Medulla oblongata (tissue), 1 donor: ENCODE measurements around the gene CRYBA1.
"Not testable (repeated sequence)": the region's sequence is repeated elsewhere in the genome, so short reads cannot be mapped to it uniquely, and the experiment has no call there.

Experiments
- DNase-seq: peaks from one replicate; pipeline ENCODE4 v3.0.0-alpha.2; 2015; ENCODE audit errors: extremely low spot score

The CRYBA1 gene

GRCh38 chr17:29237476-29238132, 9.1 kb upstream of the CRYBA1 start:
- no peak for DNase-seq

GRCh38 chr17:29238133-29238850, 8.4 kb upstream of the CRYBA1 start:
- no peak for DNase-seq

GRCh38 chr17:29240477-29240876, 6.2 kb upstream of the CRYBA1 start:
- no peak for DNase-seq

GRCh38 chr17:29240968-29241963, 5.4 kb upstream of the CRYBA1 start:
- DNase-seq, result peak; percentile 67

GRCh38 chr17:29242051-29242450, 4.6 kb upstream of the CRYBA1 start:
- DNase-seq, result no peak

GRCh38 chr17:29242790-29243189, 3.9 kb upstream of the CRYBA1 start:
- no peak for DNase-seq

- no peak for DNase-seq
Measured at GRCh38 chr17:29243792-29244191, 2.9 kb upstream of the CRYBA1 start.

GRCh38 chr17:29245401-29245800, 1.3 kb upstream of the CRYBA1 start:
- DNase-seq, result no peak

GRCh38 chr17:29247219-29247618, 560 bp downstream of the CRYBA1 start:
- DNase-seq, result no peak

- no peak for DNase-seq
Measured at GRCh38 chr17:29248845-29249244, 2.2 kb downstream of the CRYBA1 start.

- DNase-seq, result no peak
Measured at GRCh38 chr17:29250666-29251065, 4.0 kb downstream of the CRYBA1 start.

GRCh38 chr17:29251184-29251583, 4.5 kb downstream of the CRYBA1 start:
- no peak for DNase-seq

GRCh38 chr17:29252101-29252791, 5.6 kb downstream of the CRYBA1 start:
- no peak for DNase-seq

GRCh38 chr17:29253037-29253436, 6.4 kb downstream of the CRYBA1 start:
- DNase-seq, result no peak

- DNase-seq, result no peak
Measured at GRCh38 chr17:29255926-29256522, 9.4 kb downstream of the CRYBA1 start.

GRCh38 chr17:29256735-29257466, 10.2 kb downstream of the CRYBA1 start:
- DNase-seq, result no peak

GRCh38 chr17:29257756-29258155, 11.1 kb downstream of the CRYBA1 start:
- no peak for DNase-seq

- no peak for DNase-seq
Measured at GRCh38 chr17:29263916-29264315, 17.3 kb downstream of the CRYBA1 start.

- DNase-seq, result not testable (repeated sequence)
Measured at GRCh38 chr17:29271980-29272379, 25.3 kb downstream of the CRYBA1 start.

GRCh38 chr17:29273924-29274323, 27.3 kb downstream of the CRYBA1 start:
- DNase-seq, result no peak

GRCh38 chr17:29278692-29279091, 32.0 kb downstream of the CRYBA1 start:
- DNase-seq, result no peak
